ENCODE results near the gene NPAS3.

NPAS3 gene

DNA sequence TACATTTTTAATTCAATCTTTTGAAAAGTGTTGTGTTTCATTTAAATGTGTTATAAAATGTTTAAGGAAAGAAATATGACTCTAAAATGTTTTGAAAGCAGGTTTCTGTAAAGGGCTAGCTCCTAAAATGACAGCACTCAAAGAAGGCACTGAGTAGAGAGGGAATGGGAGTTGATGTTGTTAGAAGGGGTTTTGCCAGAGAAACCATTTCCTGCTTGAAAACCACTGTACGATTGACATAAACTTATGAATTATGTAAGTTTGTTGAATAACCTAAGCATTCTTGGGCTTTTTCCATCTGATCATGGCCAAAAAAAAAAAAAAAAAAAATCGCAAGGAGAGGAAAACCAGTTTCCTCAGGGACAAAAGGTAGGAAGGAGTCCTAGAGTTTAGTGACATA, 778.2 kb downstream of the NPAS3 start:
- no peak for DNase-seq (ENCODE audit: low read depth)

DNA sequence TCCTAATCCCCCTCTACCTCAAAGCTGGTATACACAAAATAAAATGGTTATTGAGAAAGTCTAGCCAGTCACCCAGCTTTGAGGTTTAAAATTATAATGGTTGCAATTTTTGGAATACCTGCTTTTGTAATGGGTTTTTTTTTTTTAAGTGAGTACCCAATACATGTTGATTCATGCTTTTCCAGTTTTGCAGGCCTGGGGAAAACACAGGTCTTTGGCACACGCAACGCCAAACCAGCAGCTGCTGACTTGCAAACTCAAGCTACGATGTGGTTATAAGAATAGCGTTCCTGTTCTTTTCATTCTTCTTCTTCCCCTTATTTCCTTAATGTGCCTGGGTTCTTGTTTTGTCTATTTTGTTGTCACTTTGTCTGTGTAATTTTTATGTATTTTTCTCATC, 779.2 kb downstream of the NPAS3 start:
- DNase-seq (ENCODE audit: low read depth): no peak

DNA sequence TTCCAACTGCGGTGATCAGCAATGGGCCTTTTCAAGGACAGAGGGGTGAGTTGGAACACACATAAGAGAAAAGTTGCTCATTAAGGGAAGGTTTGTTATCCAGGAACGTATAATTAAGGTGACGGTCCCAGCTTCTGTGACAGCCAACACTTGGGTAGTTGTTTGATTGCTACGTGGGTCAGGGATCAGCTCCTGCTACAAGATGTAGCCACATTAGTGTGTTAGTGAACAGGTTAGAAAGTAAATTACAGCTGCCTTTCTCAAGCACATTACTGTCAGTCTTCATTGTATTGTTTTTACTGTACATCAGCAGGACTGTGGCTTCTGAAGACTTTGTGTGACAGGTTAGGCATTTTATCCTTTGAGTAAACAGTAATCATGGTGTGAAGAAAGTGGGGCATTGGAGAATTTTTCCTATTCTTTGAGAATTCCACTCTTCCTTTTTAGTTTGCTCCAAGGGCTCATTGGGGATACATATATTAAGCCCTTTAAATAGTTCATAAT, 781.7 kb downstream of the NPAS3 start:
- no peak for DNase-seq (ENCODE audit: low read depth)

DNA sequence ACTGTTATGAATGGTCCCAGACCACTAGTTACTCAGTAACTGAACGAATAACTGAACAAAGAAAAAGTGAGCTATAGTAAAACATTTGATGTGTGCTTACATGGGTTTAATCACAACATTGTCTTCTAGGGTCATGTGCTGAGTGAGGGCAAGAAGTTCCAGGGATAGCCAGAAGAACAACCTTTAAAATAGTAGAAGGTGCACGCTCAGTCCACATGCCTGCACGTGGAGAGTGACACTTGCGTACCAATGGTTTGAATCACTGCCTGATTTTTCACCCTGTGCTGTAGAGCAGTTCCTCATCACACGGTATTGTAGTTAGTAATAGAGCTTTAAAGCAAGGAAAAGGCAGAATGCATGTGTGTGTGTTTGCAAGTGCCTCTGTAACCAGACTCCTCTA, 788.0 kb downstream of the NPAS3 start:
- DNase-seq (ENCODE audit: low read depth): no peak

DNA sequence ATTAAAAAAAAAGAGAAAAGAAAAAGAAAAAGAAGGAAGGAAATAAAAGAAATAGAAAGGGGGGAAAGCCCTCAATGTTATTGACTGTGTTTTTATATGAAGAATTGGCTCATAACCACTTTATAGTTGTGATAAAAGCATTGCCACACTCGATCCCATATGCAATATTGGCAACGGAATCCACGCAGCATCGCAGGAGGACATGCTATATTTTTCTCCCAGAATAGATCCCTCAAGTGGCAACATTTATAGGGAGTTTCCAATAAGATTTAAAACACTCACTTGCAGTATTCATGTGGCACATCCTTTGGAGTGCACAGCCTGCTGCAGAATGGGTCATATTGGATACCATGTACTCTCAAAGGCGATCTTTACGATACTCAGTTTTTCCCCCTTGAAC, 788.9 kb downstream of the NPAS3 start:
- no peak for DNase-seq (ENCODE audit: low read depth)

DNA sequence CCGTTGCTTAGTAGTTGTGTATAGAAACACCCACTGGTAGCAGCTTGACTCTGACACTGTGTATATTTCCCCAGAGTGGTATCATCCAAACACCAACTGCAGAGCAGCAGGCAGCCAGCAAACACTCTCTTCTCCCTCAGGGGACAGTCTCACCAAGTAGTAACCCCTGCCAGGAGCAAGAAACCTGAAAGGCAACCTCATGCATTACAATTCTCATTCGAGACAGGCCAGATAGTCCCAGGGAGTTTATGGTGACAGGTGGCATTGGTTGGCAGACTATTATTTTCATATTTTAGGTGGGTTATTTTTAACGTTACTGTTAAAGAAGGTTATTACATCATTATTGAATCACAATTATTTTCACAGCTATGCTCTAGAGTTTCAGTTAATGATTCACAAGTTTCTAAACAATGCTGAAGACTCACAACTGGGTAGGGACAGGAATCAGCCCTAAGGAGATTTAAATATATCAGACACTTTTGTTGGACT, 789.4 kb downstream of the NPAS3 start:
- DNase-seq (ENCODE audit: low read depth): no peak

DNA sequence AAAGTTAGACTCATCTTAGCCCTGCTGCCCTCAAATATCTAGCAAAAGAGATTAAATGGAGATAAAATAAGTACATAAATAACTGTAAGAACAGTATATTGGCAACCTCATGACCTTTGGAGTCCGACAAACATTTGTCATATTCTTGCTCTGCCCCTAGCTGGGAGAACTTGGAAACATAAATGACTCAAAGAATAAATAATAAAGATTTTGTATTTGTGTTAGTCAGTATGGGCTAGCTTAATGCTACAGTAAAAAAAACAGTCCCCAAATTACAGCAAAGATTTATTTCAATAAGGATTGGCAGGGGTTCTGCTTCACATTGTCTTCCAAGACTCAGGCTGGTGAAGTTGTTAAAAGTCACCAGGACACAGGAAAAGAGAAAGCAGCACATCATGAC, 791.5 kb downstream of the NPAS3 start:
- no peak for DNase-seq (ENCODE audit: low read depth)

DNA sequence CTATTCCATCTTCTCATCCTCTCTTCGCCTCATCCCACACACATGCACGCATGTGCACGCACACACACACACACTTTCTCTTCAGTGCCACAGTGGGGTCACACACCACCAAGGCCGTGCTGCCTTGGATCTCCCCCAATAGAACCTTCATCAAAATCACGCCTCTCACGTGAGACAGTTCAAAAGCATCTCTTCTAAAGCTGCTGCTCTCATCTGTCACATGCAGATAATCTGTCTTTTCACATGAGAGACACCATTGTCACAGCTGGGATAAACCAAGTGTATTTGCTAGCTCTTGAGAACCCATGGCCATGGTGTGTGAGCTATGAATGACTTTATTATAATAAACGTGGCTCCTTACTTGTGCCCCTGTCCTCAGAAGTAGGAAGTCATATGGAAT, 793.5 kb downstream of the NPAS3 start:
- no peak for DNase-seq (ENCODE audit: low read depth)

DNA sequence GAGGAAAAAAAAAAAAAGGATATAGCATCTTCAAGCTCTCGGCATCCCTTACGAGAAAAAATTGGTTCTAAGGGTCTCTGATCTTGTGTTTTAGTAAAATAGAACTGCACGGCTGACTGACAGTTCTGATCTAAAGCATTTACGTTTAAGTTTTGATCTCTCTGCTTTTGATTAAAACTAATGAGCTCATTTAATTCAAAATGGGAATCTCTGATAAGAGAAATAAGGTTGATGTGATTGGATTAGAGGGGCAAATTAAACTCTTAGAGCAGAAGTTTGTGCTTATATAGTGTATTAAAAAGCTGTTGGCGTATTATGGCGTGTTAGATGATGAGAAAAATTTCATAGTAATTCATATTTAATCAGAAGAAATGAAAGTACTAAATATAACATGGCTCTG, 794.6 kb downstream of the NPAS3 start:
- DNase-seq (ENCODE audit: low read depth): no peak

DNA sequence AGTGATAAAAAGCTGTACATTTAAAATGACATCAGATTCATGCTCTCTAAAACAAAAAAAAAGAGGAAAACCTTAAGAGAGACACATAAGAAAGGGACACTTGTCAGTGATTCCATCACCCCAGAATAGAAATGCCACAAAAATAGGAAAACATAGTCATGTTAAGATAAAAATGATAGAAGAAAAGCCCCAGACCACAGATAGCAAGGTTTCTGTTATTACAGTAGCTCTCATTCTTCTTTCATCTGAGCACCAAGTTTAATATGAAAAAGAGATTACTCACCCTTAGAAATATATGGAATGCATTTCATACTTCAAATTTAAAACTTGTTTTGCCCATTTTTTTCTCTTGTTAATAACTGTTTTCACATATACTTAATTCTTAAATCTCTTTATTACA, 795.0 kb downstream of the NPAS3 start:
- DNase-seq (ENCODE audit: low read depth): no peak

DNA sequence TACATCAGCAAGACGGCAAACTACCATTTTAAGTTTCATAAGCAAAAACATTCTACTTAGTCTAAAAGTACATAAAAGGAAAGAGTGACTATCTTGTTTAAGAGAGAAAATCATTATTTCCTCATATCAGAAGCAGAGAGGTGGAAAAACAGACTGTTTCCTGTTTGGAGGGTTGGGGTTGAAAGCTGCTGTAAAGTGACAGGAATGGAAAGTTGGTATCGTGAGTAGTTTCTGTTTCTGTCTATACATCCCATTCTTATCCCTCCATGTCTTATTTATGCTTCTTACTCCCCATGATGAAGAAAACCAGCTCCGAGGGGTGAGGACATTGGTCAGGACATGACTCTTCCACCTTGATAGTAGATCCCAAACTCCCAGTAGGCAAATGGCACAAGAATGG, 795.7 kb downstream of the NPAS3 start:
- DNase-seq (ENCODE audit: low read depth): no peak

DNA sequence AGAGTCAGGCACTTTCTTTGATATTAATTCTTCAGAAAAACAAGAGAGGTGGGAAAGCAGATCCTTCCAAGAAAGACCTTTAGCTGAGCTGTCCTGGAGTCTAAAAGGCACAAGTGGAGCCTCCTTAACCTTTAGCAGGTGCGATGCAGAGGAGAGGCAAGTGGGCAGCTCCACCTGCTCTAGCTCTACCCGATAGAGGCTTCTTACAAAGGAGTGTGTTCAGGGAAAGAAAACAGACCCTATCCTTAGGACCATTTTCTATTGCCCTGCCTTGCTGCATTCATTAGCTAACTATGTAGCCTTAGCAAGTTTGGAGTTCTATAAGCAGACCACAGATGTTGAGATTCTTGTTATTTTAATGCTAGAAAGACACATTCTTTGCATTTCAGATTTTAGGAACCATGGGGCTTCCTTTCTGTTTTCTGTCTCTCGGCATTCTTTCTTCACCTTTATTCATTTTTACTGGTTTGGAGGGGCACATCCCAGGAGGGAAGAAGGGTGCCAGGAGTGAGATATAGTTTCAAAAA, 797.7 kb downstream of the NPAS3 start:
- no peak for DNase-seq (ENCODE audit: low read depth)

DNA sequence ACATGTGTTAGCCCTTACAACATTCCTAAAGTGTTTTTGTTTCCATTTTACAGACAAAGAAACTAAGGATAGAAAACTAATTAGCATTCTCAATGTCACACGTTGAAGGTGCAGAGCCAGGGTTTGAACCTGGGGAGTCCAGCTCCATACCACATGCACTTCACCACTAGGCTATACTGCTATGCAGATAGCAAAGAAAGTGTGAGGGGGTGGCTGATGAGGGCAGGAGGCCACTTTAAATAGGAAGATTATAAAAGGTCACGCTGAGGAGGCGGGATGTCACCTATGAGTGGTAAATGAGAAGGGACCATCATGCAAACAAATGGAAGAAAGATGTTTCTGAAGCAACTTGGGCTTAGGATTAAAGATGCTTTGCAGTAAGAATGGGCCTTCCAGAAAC, 798.3 kb downstream of the NPAS3 start:
- no peak for DNase-seq (ENCODE audit: low read depth)

DNA sequence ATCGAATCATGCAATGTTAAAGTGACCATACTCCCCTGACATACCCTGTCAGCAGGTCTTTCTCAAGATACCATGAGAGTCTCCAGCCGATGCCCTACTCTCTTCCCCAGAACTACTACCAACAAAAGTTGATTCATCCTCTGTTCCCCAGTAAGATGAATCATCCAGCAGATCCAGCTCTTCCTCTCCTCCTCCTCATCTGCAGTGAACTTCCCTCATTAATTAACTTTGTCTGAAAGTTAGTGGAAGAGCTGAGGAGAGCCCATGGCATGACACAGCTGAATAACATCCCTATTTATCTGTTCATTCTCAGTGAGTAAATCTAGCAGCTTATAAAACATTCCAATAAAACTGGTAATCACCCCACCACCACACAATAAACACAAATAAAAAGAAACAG, 798.8 kb downstream of the NPAS3 start:
- no peak for DNase-seq (ENCODE audit: low read depth)

DNA sequence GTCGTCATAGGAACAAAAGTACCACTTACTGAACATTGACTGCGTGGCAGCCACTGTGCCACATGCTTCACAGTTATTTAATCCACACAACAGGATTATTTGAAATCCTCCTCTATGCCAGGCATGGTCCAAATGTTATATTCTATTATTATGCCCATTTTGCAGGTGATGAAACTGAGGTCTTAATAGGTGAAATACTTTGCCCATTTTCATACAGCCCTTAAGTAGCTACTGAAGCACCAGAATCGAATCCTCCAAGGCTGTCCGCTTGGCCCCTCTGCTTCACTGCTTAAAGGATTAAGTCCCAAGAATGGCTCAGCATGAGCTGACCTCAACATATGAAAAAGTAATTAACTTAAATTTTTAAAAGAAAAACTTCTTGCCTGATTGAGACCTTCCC, 799.4 kb downstream of the NPAS3 start:
- DNase-seq (ENCODE audit: low read depth): no peak

DNA sequence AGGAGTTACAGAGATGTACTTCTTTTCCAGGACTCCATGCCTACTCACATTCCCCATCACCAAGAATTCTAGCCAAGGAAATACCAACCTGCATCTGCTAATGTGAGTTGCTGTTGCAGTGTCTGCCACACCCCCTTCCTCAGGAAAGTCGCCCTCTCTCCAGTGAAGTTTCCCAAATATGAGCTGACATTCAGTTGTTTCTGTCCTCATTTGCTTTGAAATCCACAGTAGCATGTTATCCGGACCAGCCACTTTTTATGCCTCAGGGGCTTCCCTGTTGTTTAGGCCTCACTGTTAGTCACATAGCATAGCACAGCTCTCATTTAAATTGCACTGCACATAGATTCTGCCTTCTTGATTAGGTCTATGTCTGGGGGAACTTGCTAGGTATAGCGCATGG, 799.8 kb downstream of the NPAS3 start:
- no peak for DNase-seq (ENCODE audit: low read depth)

DNA sequence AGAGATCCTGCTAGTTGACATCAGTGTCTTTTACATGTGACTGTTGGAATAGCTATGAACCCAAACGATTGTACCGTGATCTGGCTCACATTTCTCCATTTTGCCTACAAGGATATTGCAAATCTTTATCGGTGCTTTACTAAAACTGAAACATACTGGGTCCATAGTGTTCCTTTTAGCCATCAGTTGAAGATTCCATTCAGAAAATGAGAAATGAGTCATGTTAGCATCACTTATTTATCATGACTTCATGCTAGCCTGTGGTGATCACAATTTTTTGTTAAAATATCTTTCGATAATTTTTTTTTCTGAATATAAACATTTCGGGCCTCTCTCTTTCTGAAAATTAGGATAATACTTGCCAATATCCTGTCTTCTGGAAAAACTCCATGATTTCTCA, 801.9 kb downstream of the NPAS3 start:
- no peak for DNase-seq (ENCODE audit: low read depth)

DNA sequence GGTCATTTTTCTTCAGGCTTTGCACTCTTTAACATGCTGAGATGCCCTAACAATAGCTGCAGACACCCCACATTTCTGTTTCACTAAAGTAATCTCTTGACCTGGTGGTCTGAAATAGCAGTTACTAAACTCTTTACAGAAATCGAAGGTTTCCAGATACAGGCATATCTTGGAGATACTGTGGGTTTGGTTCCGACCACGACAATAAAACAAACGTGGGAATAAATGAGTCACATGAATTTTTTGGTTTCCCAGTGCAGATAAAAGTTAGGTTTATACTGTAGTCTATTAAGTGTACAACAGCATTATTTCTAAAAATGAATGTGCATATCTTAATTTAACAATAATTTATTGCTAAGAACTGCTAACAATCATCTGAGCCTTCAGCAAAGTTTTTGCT, 803.5 kb downstream of the NPAS3 start:
- DNase-seq (ENCODE audit: low read depth): no peak

DNA sequence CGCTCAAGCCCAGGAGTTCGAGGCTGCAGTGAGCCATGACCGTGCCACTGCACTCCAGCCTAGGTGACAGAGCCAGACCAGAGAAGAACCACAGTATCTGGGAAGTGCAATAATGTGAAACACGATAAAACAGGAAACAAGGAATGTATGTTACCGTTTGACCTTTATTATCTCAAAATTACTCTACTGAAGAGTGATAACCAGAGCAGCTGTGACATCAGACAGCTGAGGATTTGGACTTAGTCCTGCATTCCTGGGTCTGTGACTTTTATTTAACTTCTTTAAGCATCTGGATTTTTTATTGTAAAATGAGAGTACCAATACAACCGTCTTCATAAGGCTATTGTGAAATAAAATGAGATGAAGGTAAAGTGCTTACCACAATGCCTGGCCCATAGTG, 806.5 kb downstream of the NPAS3 start:
- DNase-seq (ENCODE audit: low read depth): no peak

DNA sequence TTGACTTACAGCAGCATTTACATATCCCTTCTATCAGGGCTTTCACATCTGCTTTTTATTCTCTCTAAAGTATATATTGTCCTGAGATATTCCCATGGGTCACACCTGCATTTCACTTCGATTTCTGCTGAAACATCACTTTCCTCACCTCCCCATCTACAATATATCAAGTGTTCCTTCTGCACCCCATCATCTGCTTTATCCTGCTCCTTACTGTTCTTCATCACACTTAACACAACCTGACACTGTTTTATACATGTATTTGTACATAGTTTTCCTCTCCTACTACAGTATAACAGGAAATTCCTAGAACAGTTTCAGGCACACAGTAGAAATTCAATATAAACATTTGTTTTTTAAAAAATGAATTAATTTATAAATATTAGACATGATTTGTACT, 809.1 kb downstream of the NPAS3 start:
- DNase-seq (ENCODE audit: low read depth): no peak

DNA sequence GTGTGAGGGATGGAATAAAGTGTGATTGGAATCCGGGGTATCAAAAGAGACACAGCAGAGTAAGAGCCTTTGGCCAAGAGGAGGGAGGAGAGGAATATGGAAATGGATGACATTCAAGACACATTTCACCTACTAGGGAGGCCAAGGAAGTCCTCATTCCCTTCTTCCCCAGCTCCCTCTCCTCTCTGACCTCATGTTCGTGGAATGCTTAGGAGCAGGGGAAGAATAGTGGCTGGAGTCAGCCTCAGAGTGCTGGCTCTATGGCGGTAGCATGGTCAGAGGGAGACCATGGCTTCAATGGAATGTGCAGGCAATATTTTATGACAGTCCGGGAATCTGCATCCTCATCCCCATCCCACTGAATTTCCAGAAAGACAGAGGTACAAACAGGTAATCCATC, 815.6 kb downstream of the NPAS3 start:
- DNase-seq (ENCODE audit: low read depth): no peak

DNA sequence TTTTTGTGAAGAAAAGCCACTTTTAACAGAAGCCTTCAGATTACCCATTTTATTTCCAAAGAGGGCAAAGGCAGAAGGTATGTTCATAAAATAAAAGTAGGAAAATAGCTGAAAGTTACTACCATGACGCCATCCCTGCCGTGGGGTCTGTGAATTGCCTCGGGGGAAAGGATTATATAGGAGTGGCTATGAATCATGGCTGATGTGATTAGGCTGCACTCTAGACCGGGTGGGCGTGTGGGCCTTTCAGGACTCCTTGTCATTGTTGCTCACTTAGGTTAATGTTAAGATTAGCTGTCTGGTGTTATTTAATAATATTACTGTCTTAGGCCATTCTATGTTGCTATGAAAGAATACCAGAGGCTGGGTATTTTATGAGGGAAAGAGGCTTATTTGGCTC, 816.7 kb downstream of the NPAS3 start:
- DNase-seq (ENCODE audit: low read depth): no peak

DNA sequence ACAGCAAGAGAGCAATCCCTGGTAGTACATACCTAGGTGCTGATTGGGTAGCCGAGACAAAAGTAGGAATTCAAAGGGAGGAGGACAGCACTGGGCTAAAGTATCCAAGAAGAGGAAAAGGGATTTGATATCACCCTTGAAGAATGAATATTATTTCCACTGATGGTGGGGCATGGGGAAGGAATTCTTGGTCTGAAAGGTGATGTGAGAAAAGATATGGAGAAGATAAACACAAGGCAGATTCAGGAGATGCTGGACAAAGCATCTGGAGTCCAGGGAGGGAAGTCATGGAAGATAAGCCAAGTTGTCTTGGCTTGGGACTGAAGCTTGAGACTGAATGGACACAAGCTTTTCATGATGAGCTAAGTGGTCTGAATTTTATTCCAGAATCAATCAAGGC, 818.2 kb downstream of the NPAS3 start:
- no peak for DNase-seq (ENCODE audit: low read depth)

DNA sequence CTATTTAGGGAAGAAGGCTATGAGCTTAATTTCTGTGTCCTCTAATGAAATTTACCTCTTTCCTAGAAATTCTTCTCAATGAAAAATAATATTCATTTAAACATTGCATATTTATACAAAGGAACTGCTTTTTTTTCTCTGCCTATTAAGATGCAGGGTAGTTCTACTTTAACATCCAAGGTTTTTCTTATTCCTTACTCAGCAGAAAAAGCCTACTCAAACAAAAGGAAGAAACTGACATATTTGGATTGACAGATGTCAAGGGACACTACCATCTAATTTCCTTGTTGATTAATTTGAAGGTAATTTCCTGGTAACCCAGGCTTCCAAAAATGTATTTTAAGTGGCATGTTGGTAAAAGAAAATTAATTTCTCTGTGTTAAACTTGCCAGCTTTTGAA, 819.9 kb downstream of the NPAS3 start:
- DNase-seq (ENCODE audit: low read depth): no peak
